ENCODE results near the gene KHDC1.
A peak's percentile ranks its signal among the peaks of the same experiment; 100 is the strongest.

- peak; percentile 61 for TF ChIP-seq CTCF (conservative IDR thresholded peaks at IDR 0.05)
- TF ChIP-seq EZH2 (IDR thresholded peaks at IDR 0.05; ENCODE audit: low read depth) = no peak
Measured at GRCh38 chr6:73309785-73310502, 46.9 kb upstream of the KHDC1 start.
